Measurements from ENCODE around the gene NCKAP5.

NCKAP5 gene

GRCh38 chr2:133417415-133417814, 150.8 kb downstream of the NCKAP5 start:
- no peak for DNase-seq

- no peak for DNase-seq
These were observed 151.5 kb downstream of the NCKAP5 start for GRCh38 chr2:133416736-133417135.

DNA sequence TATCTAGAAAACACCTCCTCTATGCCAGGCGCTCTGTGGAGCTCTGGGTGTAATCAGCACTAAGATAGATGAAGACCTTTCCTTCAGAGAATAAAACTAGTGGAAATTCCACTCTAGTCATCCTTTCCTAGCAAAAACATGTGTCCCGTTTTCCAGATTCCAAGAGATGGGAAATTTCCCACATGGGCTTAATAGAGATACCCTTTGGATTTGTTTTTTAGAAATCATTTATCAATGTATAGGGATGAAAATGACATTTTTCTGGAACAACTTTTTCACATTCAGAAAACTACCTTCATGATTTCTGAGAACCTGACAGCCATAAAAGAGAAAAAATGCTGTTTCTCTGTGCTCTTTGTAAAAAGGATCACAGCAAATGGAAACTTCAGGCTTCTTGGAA, 152.1 kb downstream of the NCKAP5 start:
- no peak for DNase-seq

GRCh38 chr2:133415210-133415876, 152.9 kb downstream of the NCKAP5 start:
- peak in 1 of 2 experiments; percentile 41 for DNase-seq

DNA sequence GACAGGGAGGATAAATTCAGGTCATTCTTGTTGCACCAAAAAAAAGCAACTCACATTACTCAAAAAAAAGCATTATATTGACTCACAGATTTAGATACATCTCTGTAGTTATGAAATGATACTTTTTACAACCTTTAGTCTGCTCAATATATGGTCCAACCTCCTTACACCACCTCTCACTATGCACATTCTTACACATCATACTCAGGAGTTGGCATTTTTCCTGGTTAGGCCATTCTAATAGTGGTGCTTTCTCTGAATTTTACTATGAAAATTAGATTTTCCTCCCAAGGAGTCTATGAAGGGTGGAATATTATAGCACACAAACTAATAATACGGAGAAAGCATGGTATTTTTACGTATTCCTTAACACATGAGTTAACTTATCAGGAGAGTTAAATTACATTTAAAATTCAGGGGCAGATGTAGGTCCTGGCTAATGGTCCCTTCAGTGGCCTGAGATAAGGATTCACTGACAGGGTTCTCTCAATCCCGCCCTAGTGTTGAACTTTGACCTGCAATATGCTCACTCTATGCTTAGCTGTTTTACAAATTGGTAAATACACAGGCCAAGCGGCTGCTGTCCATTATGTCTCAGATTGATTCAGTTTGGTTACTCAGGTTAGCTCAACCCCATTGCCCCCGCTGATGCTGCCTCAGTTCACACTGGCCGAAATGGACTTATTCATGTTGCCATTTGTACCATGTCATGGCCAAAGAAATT, 153.6 kb downstream of the NCKAP5 start:
- DNase-seq, result no peak

GRCh38 chr2:133413863-133414262, 154.4 kb downstream of the NCKAP5 start:
- no peak for DNase-seq

DNA sequence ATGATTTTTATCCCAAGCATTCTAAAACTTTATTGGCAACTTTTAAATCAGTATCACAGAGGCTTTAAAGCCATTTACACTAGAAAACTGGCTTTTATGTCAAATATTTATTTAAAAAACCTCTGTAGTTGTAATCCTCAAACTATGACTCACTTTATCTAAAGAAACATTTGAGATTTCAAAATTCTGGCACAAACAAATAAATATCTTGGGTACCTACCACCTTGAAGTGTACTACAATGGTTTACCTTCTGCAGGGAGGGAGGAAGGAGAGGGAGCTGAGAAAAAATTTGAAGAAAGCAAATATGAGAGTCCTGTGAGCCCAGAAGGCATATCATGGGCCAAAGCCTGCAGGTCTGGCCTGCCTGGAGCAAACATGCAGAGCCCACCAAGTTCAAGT, 155.6 kb downstream of the NCKAP5 start:
- no peak for DNase-seq

DNA sequence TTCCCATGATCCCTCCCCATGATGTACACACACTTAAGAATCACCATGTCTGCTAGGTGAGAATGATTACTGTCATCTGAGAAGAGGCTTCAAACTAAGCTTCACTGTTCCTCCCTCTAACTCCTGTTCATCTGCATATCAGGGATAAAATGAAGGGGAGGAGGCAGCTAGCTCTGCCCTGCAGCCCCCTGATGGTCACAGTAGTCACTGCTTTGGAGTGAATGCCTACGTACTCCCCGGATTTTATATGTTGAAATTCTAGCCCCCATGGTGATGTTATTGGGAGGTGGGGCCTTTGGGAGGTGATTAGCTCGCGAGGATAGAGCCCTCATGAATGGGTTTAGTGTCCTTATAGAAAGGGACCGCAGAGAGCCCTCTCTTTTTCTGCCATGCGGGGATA, 156.4 kb downstream of the NCKAP5 start:
- DNase-seq, result peak in 1 of 2 experiments; percentile 35

DNA sequence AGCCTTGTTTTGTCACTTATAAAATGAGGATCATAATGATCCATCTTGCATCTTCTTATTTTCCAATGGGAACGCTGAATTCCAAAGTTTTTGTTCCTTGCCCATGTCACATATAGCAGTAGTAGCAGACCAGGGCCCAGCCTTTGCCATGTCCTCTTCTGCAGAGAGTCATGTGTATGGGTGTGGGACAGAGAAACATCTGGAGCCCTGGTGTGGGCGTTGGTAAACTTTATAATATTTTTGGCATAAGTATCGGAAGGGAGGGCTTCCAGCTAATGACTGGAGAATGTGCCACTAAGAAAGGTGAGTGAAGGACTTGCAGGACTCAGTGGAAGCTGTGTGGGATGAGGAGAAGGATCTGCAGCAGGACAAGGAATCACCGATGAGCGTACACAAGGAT, 157.2 kb downstream of the NCKAP5 start:
- DNase-seq, result no peak

GRCh38 chr2:133409581-133410285, 158.5 kb downstream of the NCKAP5 start:
- no peak for DNase-seq

DNA sequence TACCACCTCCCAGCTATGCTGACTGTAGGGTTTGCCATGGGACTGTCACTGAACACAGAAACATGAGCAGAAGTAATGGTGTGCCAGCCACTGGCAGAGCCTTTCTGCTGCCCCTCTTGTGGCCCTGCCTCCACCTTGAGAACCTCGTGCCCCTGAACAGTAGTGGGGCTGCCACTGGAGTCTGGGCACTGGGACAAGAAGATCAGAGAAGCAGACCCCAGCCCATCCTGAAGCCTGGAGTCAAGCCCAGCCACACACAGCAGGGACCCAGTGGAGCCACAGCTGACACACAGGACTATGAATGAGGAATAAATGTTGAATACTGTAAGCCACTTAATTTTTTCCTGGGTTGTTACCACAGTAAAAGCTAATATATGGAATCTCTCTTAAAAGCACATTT, 159.6 kb downstream of the NCKAP5 start:
- DNase-seq, result no peak

DNA sequence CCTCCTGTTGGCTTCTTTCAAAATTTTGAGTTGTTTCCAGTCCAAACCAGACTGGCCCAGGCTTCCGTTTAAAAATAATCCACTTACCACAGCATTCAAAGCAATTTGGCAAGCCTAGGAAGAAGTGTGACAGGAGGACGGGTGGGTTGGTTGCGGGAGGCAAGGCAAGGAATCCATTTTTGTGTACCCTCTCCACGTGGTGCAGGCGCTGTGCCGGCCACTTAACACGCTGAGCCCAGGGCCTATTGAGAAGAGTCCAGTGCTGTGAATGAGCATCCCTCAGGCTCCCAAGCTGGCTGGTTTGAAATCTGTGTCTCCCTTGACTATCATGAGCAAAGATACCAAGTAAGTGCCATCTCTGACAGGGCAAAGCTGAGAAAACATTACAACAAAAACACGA, 160.9 kb downstream of the NCKAP5 start:
- DNase-seq, result no peak

GRCh38 chr2:133405252-133405651, 163.0 kb downstream of the NCKAP5 start:
- DNase-seq, result no peak

DNA sequence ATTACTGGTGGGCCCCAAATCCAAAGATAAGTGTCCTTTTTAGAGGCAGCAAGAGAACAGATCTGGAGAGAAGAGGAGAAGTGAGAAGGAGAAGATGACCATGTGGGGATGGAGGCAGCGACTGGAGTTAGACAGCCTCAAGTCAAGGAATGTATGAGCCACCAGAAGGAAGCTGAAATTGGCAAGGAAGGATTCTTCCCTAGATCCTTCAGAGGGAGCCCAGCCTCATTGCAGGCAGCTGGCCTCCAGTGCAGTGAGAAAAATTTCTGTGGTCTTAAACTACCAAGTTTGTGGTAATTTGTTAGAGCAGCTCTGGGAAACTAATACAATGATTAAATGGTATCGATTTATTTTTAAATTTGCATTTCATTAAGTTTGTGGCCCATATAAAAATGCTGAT, 167.9 kb downstream of the NCKAP5 start:
- DNase-seq, result no peak

- no peak for DNase-seq
These were observed 174.4 kb downstream of the NCKAP5 start for GRCh38 chr2:133393895-133394294.

DNA sequence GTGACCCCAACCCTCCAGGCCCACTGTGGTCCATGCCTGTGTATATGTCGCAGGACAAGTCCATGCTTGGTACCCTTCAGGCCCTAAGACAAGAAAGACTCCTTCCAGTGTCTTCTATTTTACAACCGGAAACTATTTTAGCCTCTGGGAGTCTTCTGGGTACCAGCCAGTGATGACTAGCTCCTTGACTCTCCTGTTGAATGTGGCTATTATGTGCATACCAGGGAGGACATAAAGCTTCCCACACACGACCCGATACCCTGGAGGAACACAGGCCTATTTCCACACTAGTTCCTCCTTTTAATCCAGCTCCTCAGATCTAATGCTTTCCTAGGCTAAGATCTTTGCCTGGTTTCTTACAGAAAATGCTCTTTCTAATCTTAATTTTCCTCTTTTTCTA, 178.1 kb downstream of the NCKAP5 start:
- no peak for DNase-seq

DNA sequence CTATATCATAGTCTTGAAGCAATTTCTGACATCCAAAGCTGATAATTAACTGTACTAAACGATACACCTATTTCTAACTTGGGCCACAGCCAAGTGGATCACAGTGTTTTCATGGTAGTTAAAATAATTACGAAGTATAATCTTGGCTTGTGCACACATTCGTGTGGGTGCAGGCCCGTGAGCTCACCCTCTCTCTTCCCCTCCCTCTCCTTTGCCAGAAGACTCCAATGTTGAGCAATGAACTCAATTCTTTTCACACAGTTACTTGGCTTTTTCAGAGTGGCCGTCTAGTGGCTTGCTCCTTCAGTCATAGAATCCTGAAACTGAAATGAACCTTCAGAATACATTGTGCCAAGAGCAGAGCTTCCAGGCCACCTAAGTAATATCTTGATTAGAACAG, 178.7 kb downstream of the NCKAP5 start:
- DNase-seq, result no peak

DNA sequence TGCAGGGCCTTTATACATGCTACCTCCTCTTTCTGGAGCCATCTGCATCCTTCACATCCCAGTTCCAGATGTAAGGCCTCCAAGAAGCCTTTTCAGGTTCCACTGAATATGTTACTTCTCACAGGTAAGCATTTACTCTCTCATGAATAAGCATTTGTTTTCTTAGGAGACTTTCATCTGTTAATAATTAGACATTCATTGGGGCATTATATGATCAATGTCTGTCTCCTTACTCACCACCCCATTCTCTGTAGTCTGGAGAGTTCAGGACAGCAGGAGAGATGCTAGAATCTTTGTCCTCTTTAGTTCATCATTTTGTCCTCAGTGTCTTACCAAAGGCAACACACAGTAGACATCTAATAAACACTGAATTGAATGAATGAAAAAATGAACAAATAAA, 185.7 kb downstream of the NCKAP5 start:
- no peak for DNase-seq

DNA sequence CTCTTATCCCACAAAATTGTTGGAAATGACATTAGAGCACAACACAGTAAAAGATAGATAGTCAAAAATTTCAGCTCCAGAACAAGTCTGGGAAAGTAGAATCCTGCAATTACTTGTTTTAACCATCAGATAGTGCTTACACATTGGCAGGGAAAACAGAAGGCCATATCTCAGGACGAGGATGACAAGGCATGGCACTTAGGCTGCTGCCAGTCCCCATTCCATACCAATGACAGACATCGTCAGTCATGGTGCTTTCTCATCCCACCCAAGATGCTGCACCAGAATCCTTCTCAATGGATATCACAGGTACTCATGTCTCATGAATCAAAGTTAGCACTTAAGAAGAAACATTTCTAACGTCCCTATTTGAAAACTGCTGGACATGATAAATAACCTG, 187.3 kb downstream of the NCKAP5 start:
- no peak for DNase-seq

GRCh38 chr2:133378928-133379549, 189.2 kb downstream of the NCKAP5 start:
- no peak for DNase-seq

GRCh38 chr2:133378386-133378785, 189.9 kb downstream of the NCKAP5 start:
- DNase-seq, result no peak

- no peak for DNase-seq
These were observed 190.7 kb downstream of the NCKAP5 start for GRCh38 chr2:133377599-133377998.

- no peak for DNase-seq
These were observed 191.2 kb downstream of the NCKAP5 start for GRCh38 chr2:133377021-133377481.

GRCh38 chr2:133374781-133375180, 193.5 kb downstream of the NCKAP5 start:
- DNase-seq, result no peak
